PC-3 (cell line): ENCODE results near the gene NPIPB6. TPM values are rescaled to one million over a fixed set of nuclear protein-coding genes. Genes with fewer than 3 reads are reported as not detected.

Experiments
- ATAC-seq: fragments of 200-7000 bp; cut with Tn5 transposase; 2 replicates; pipeline ENCODE4 v1.9.1; 2020; ENCODE audit warnings: mild to moderate bottlenecking, moderate library complexity
- BruUV-seq: library from RNA; stranded (reverse); fragments of 400-500 nt; replicated peaks from 2 replicates; lab custom pipeline; 2021; lab: Mats Ljungman, UMichigan
- CTCF ChIA-PET: fragments of 300-600 bp; sonication (Branson Sonifier 250); formaldehyde crosslinking; loops from one replicate; lab custom pipeline; 2022; ENCODE audit warnings: antibody characterized with exemption; lab: Charles Lee
- POLR2A ChIA-PET: fragments of 300-600 bp; sonication (Branson Sonifier 250); formaldehyde crosslinking; loops from one replicate; lab custom pipeline; 2022; ENCODE audit warnings: antibody characterized with exemption; ENCODE audit not compliant: unreplicated experiment; lab: Charles Lee
- DNase-seq: peaks from one replicate; pipeline ENCODE4 v3.0.0-alpha.2; 2015
- H2AFZ ChIP-seq: fragments of 300-600 bp; sonication (generic); 2 replicates; pipeline ENCODE4 v1.6.0; 2016; ENCODE audit warnings: antibody characterized with exemption, low read length
- H3F3A ChIP-seq: fragments of 300-600 bp; sonication (generic); one replicate; pipeline ENCODE4 v1.6.0; 2017; ENCODE audit warnings: antibody characterized with exemption, low read length, control low read depth, mild to moderate bottlenecking; ENCODE audit not compliant: unreplicated experiment
- H3K27ac ChIP-seq: fragments of 300-600 bp; sonication (generic); 2 replicates; pipeline ENCODE4 v1.5.1; 2016; ENCODE audit warnings: mild to moderate bottlenecking, low read length
- H3K27me3 ChIP-seq: fragments of 300-600 bp; sonication (generic); 2 replicates; pipeline ENCODE4 v1.6.1; 2016; ENCODE audit warnings: low read length, mixed read lengths
- H3K36me3 ChIP-seq: fragments of 300-600 bp; sonication (generic); 2 replicates; pipeline ENCODE4 v1.6.1; 2016; ENCODE audit warnings: low read depth, mixed run types, low read length, mixed read lengths
- H3K4me1 ChIP-seq: fragments of 300-600 bp; sonication (generic); 2 replicates; pipeline ENCODE4 v1.5.1; 2016; ENCODE audit warnings: low read length; ENCODE audit not compliant: insufficient read depth
- H3K4me2 ChIP-seq: fragments of 300-600 bp; sonication (generic); 2 replicates; pipeline ENCODE4 v1.6.0; 2016; ENCODE audit warnings: low read length
- H3K4me3 ChIP-seq: fragments of 300-600 bp; sonication (generic); 2 replicates; pipeline ENCODE4 v1.5.1; 2016; ENCODE audit warnings: mild to moderate bottlenecking, low read length, mixed read lengths
- H3K79me2 ChIP-seq: fragments of 300-600 bp; sonication (generic); 2 replicates; pipeline ENCODE4 v1.6.1; 2017; ENCODE audit warnings: low read length, mixed read lengths
- H3K9ac ChIP-seq: fragments of 300-600 bp; sonication (generic); 2 replicates; pipeline ENCODE4 v1.6.0; 2016; ENCODE audit warnings: mild to moderate bottlenecking, low read length
- H3K9me2 ChIP-seq: fragments of 300-600 bp; sonication (generic); replicated peaks from 2 replicates; pipeline ENCODE4 v1.6.1; 2016; ENCODE audit warnings: mixed run types, low read length, mixed read lengths
- H3K9me3 ChIP-seq: fragments of 300-600 bp; sonication (generic); 2 replicates; pipeline ENCODE4 v1.6.1; 2016; ENCODE audit warnings: low read length, mixed read lengths
- H4K20me1 ChIP-seq: fragments of 300-600 bp; sonication (generic); 2 replicates; pipeline ENCODE4 v1.6.1; 2016; ENCODE audit warnings: low read length, mixed read lengths
- EZH2 ChIP-seq: fragments of 300-600 bp; sonication (generic); IDR thresholded peaks from one replicate; pipeline ENCODE4 v1.6.1; 2017; ENCODE audit warnings: antibody characterized with exemption, mild to moderate bottlenecking, low read length; ENCODE audit not compliant: unreplicated experiment
- EZH2phosphoT487 ChIP-seq: fragments of 300-600 bp; sonication (generic); IDR thresholded peaks from 2 replicates; pipeline ENCODE4 v1.6.1; 2018; ENCODE audit warnings: mild to moderate bottlenecking, antibody characterized with exemption, low read length, borderline replicate concordance
- intact Hi-C: fragments of 100-400 bp; cut with micrococcal nuclease; formaldehyde crosslinking; loops from 2 replicates; pipeline ENCODE4 v1.9.0; 2023
- microRNA-seq: library from miRNA; unstranded; fragments of <30 nt; microRNA quantifications from one replicate; pipeline ENCODE4 v1.1.0, GENCODE V29; 2020; ENCODE audit not compliant: unreplicated experiment
- total RNA-seq: library from RNA; depleted of rRNA; stranded (reverse); fragments of >200 nt; gene quantifications from 2 replicates; pipeline ENCODE4 v1.2.3, GENCODE V29; 2014; rRNA removed
- TF ChIP-seq, protein P1 (sequence below): fragments of 300-600 bp; sonication (generic); conservative IDR thresholded peaks from 2 replicates; pipeline ENCODE4 v1.5.1; 2017; ENCODE audit warnings: antibody characterized with exemption, low read depth, mild to moderate bottlenecking, low read length

The NPIPB6 gene
- total RNA-seq, 1 experiment from 2014 or later: 2.5 TPM

DNA sequence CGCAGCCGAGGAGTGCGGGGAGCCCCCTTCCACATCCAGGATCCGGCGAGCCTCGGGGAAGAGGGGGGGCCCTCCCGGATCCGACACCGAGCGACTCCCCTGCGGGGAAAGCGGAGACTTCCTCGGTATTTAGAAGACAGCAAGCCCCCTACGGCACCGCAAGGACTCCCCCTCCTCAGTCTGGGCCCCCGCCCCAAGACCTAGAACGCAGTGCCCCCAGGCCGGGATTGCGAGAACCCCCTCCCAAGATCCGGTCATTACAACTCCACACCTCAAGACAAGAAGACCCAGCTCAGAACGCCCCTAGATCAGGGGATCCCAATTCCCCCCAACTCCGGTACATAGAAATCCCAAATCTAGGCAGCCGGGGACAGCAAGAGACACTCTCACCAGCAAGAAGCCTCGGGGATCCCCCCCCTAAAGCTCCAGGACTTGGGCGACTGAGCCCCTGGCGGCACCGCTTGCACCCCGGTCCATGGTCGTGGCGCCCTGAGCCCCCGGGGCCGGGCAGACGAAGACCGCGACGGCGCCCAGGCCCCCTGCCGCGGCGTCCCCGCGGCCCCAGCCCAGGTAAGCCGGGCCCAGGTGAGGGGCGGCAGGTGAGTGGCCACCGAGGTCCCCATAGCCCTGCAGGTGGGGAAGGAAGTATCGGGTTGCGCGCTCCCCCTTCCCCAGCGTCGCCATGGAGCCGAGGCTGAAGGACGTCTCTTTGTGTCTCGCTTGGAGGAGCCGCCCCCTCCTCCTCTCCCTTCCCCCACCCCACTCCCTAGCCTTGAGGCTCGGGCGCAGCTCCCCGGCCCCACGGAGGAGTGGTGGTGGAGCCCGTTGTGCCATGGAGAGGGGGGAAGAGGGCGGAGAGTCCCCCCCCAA, 70.3 kb downstream of the NPIPB6 start:
- POLR2A ChIA-PET: no interaction called here
- intact Hi-C loops: no loop called here
- DNase-seq (no peak), ATAC-seq (no peak)
- BruUV-seq: no TSS peak
- H3K79me2 ChIP-seq: no peaks in the 10 kb centered on the region
- TF ChIP-seq EZH2phosphoT487: no peak
- TF ChIP-seq, protein P1, sequence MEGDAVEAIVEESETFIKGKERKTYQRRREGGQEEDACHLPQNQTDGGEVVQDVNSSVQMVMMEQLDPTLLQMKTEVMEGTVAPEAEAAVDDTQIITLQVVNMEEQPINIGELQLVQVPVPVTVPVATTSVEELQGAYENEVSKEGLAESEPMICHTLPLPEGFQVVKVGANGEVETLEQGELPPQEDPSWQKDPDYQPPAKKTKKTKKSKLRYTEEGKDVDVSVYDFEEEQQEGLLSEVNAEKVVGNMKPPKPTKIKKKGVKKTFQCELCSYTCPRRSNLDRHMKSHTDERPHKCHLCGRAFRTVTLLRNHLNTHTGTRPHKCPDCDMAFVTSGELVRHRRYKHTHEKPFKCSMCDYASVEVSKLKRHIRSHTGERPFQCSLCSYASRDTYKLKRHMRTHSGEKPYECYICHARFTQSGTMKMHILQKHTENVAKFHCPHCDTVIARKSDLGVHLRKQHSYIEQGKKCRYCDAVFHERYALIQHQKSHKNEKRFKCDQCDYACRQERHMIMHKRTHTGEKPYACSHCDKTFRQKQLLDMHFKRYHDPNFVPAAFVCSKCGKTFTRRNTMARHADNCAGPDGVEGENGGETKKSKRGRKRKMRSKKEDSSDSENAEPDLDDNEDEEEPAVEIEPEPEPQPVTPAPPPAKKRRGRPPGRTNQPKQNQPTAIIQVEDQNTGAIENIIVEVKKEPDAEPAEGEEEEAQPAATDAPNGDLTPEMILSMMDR: no peak
- TF ChIP-seq EZH2: no peak
- CTCF ChIA-PET: no interaction called here
- no peaks in the 10 kb centered on the region for H3K9me2 ChIP-seq
- peak overlapping the region; percentile 90 for H3K4me2 ChIP-seq
- H3K27me3 ChIP-seq: no peaks in the 10 kb centered on the region
- H3K4me3 ChIP-seq: peak overlapping the region; percentile 69
- H3K9ac ChIP-seq: no peak overlapping the region
- no peaks in the 10 kb centered on the region for H3K36me3 ChIP-seq
- H2AFZ ChIP-seq: peak overlapping the region; percentile 75
- no peaks in the 10 kb centered on the region for H3K9me3 ChIP-seq
- no peak overlapping the region for H3K27ac ChIP-seq
- H3K4me1 ChIP-seq: 0 out of 2 replicates have a peak, but pooled peaks cover 3% of the 10 kb centered on the region
- H3F3A ChIP-seq: no peaks in the 10 kb centered on the region
- H4K20me1 ChIP-seq: no peaks in the 10 kb centered on the region

Small RNA genes lying within 50 kb of the gene (microRNA-seq; reads per million reads assigned to microRNA genes)
- not detected for gene MIR6862-1

Other genes starting within 250 kb of the NPIPB6 start
- gene XPO6, start 151.5 kb downstream of the NPIPB6 start, total RNA-seq: 106 and 110 TPM in 2 replicates
- gene SBK1, start 71.0 kb downstream of the NPIPB6 start, total RNA-seq: 0.95 and 1.5 TPM in 2 replicates
- 47.6 and 80.4 TPM in 2 replicates for gene EIF3CL, start 40.3 kb upstream of the NPIPB6 start, total RNA-seq
- gene NPIPB7, start 108.8 kb upstream of the NPIPB6 start, total RNA-seq: not detected in 2 replicates
- gene CLN3, start 128.6 kb upstream of the NPIPB6 start, total RNA-seq: 10.7 and 13.3 TPM in 2 replicates
- 0.04 TPM in 1 of 2 replicates, not detected in the other for gene APOBR, start 131.1 kb upstream of the NPIPB6 start, total RNA-seq
- not detected in 2 replicates for gene IL27, start 143.3 kb upstream of the NPIPB6 start, total RNA-seq
- gene NUPR1, start 175.5 kb upstream of the NPIPB6 start, total RNA-seq: 9.2 and 16.5 TPM in 2 replicates
- 22.3 and 25.9 TPM in 2 replicates for gene SGF29, start 190.4 kb upstream of the NPIPB6 start, total RNA-seq
- gene SULT1A2, start 233.5 kb upstream of the NPIPB6 start, total RNA-seq: 0.17 TPM in 1 of 2 replicates, not detected in the other
- gene SULT1A1, start 246.5 kb upstream of the NPIPB6 start, total RNA-seq: 2.9 and 4.7 TPM in 2 replicates